ENCODE results near the gene IL4I1.

IL4I1 gene

GRCh38 chr19:49853852-49854377 is 42.8 kb downstream of the IL4I1 start:
- H3K4me2 ChIP-seq (ENCODE audit: low read length) = peak overlapping the region; percentile 99
- H3F3A ChIP-seq (ENCODE audit: control insufficient read depth, insufficient read depth) = peaks cover 8% of the 10 kb centered on the region
- TF ChIP-seq CTCF (IDR thresholded peaks at IDR 0.05; ENCODE audit: low read depth, low read length, poor library complexity, severe bottlenecking) = no peak
- TF ChIP-seq EZH2phosphoT487 (IDR thresholded peaks at IDR 0.05; ENCODE audit: borderline replicate concordance, low read length) = no peak

GRCh38 chr19:49852631-49853126 is 44.0 kb downstream of the IL4I1 start:
- no peak overlapping the region for H3K27ac ChIP-seq (ENCODE audit: low read depth, low read length)
- H4K20me1 ChIP-seq (ENCODE audit: control insufficient read depth, insufficient read depth, low read depth, low read length) = peaks cover 13% of the 10 kb centered on the region; the same call in 1 of the 2 replicates
- TF ChIP-seq EZH2phosphoT487 (IDR thresholded peaks at IDR 0.05; ENCODE audit: borderline replicate concordance, low read length) (no peak), CTCF (IDR thresholded peaks at IDR 0.05; ENCODE audit: low read depth, low read length, poor library complexity, severe bottlenecking) (no peak)
- H3K4me2 ChIP-seq (ENCODE audit: low read length) = peak overlapping the region; percentile 99
- H3K79me2 ChIP-seq (ENCODE audit: control insufficient read depth, low read length) = peaks cover 33% of the 10 kb centered on the region
- H3K4me1 ChIP-seq (ENCODE audit: control insufficient read depth, low read length) = peaks cover 45% of the 10 kb centered on the region
- peaks cover 42% of the 10 kb centered on the region for H3K36me3 ChIP-seq (ENCODE audit: control insufficient read depth, low read length)
- H3K27me3 ChIP-seq (ENCODE audit: control insufficient read depth, low read length) = no peaks in the 10 kb centered on the region; the same call in 1 of the 2 replicates
- no peaks in the 10 kb centered on the region for H3K9me2 ChIP-seq (replicated peaks; ENCODE audit: control insufficient read depth, low read length)
- peaks cover 8% of the 10 kb centered on the region for H3F3A ChIP-seq (ENCODE audit: control insufficient read depth, insufficient read depth)
- peak overlapping the region; percentile 81 for H3K4me3 ChIP-seq (ENCODE audit: low read length)
- no peaks in the 10 kb centered on the region for H3K9me3 ChIP-seq (ENCODE audit: control insufficient read depth, insufficient read depth, low read length)

More at GRCh38 chr19:49853852-49854377, 42.8 kb downstream of the IL4I1 start:
- Histone ChIP-seq H3K36me3 (ENCODE audit: control insufficient read depth, low read length) (peaks cover 55% of the 10 kb centered on the region), H3K4me3 (ENCODE audit: low read length) (peak overlapping the region; percentile 17; the same call in 1 of the 2 replicates), H3K4me1 (ENCODE audit: control insufficient read depth, low read length) (peaks cover 33% of the 10 kb centered on the region), H4K20me1 (ENCODE audit: control insufficient read depth, insufficient read depth, low read depth, low read length) (peaks cover 13% of the 10 kb centered on the region; the same call in 1 of the 2 replicates), H3K79me2 (ENCODE audit: control insufficient read depth, low read length) (peaks cover 33% of the 10 kb centered on the region), H3K27ac (ENCODE audit: low read depth, low read length) (no peak overlapping the region), H3K9me3 (ENCODE audit: control insufficient read depth, insufficient read depth, low read length) (no peaks in the 10 kb centered on the region), H3K27me3 (ENCODE audit: control insufficient read depth, low read length) (no peaks in the 10 kb centered on the region; the same call in 1 of the 2 replicates), H3K9me2 (replicated peaks; ENCODE audit: control insufficient read depth, low read length) (no peaks in the 10 kb centered on the region)

GRCh38 chr19:49851456-49852259 is 45.0 kb downstream of the IL4I1 start:
- no peaks in the 10 kb centered on the region for H3K9me3 ChIP-seq (ENCODE audit: control insufficient read depth, insufficient read depth, low read length)
- H3K27me3 ChIP-seq (ENCODE audit: control insufficient read depth, low read length) = no peaks in the 10 kb centered on the region; the same call in 1 of the 2 replicates
- peak overlapping the region; percentile 99 for H3K4me2 ChIP-seq (ENCODE audit: low read length)
- peaks cover 13% of the 10 kb centered on the region; the same call in 1 of the 2 replicates for H4K20me1 ChIP-seq (ENCODE audit: control insufficient read depth, insufficient read depth, low read depth, low read length)
- peak overlapping the region; percentile 81 for H3K4me3 ChIP-seq (ENCODE audit: low read length)
- H3F3A ChIP-seq (ENCODE audit: control insufficient read depth, insufficient read depth) = peaks cover 8% of the 10 kb centered on the region
- TF ChIP-seq CTCF (IDR thresholded peaks at IDR 0.05; ENCODE audit: low read depth, low read length, poor library complexity, severe bottlenecking) (peak; percentile 1), EZH2phosphoT487 (IDR thresholded peaks at IDR 0.05; ENCODE audit: borderline replicate concordance, low read length) (no peak)
- H3K27ac ChIP-seq (ENCODE audit: low read depth, low read length) = peak overlapping the region; percentile 83; the same call in 1 of the 2 replicates
- H3K9me2 ChIP-seq (replicated peaks; ENCODE audit: control insufficient read depth, low read length) = no peaks in the 10 kb centered on the region
- peaks cover 33% of the 10 kb centered on the region for H3K79me2 ChIP-seq (ENCODE audit: control insufficient read depth, low read length)
- peaks cover 45% of the 10 kb centered on the region for H3K4me1 ChIP-seq (ENCODE audit: control insufficient read depth, low read length)
- peaks cover 34% of the 10 kb centered on the region for H3K36me3 ChIP-seq (ENCODE audit: control insufficient read depth, low read length)
